Brain microvascular endothelial cell (primary cell): ENCODE data around the gene SPIRE1.
"Not testable (repeated sequence)": the region's sequence is repeated elsewhere in the genome, so short reads cannot be mapped to it uniquely, and the experiment has no call there.

ENCODE experiments used
- DNase-seq: peaks from one replicate; pipeline ENCODE4 v3.0.0-alpha.2; 2020
- H3K27ac ChIP-seq: fragments of 250-450 bp; sonication (Bioruptor Pico); 2 replicates; pipeline ENCODE4 v1.5.1; 2020; ENCODE audit warnings: mild to moderate bottlenecking, moderate library complexity
- H3K27me3 ChIP-seq: fragments of 250-450 bp; sonication (Bioruptor Pico); replicated peaks from 2 replicates; pipeline ENCODE4 v1.5.1; 2020; ENCODE audit warnings: mild to moderate bottlenecking
- H3K36me3 ChIP-seq: fragments of 250-450 bp; sonication (Bioruptor Pico); replicated peaks from 2 replicates; pipeline ENCODE4 v1.5.1; 2020; ENCODE audit warnings: mild to moderate bottlenecking
- H3K4me3 ChIP-seq: 2 replicates; pipeline ENCODE4 v1.5.1; 2011; ENCODE audit warnings: low read depth, mild to moderate bottlenecking, control low read depth, low read length, moderate library complexity
- CTCF ChIP-seq: IDR thresholded peaks from 2 replicates; pipeline ENCODE4 v1.5.1; 2011; ENCODE audit warnings: low read depth, mild to moderate bottlenecking, moderate library complexity, low read length, control low read depth, inconsistent platforms; ENCODE audit errors: missing control alignments
- in situ Hi-C: cut with HindIII; loops from 2 replicates; pipeline ENCODE4 v1.10.0; 2017; ENCODE audit warnings: low sequenced_read_pairs, low pct_ligation_motif_present

The SPIRE1 gene

GRCh38 chr18:12491611-12492435, 166.1 kb downstream of the SPIRE1 start:
- Histone ChIP-seq H3K27ac (no peak overlapping the region), H3K27me3 (no peaks in the 10 kb centered on the region), H3K4me3 (no peak overlapping the region), H3K36me3 (peaks cover 5% of the 10 kb centered on the region)
- no peak for DNase-seq
- no peak for TF ChIP-seq CTCF
- in situ Hi-C loops, result no loop called here

- in situ Hi-C loops, result no loop called here
- H3K36me3 ChIP-seq, result peaks cover 4% of the 10 kb centered on the region
- H3K4me3 ChIP-seq, result no peak overlapping the region
- TF ChIP-seq CTCF, result no peak
- no peak for DNase-seq
- no peak overlapping the region for H3K27ac ChIP-seq
- H3K27me3 ChIP-seq, result no peaks in the 10 kb centered on the region
Measured at GRCh38 chr18:12485479-12486105, 172.3 kb downstream of the SPIRE1 start.

- DNase-seq, H3K4me3 ChIP-seq, H3K27ac ChIP-seq, H3K27me3 ChIP-seq, in situ Hi-C loops: not testable (repeated sequence)
- H3K36me3 ChIP-seq, result peaks cover 21% of the 10 kb centered on the region
Measured at GRCh38 chr18:12481915-12482314, 176.0 kb downstream of the SPIRE1 start.

GRCh38 chr18:12479982-12480381, 177.9 kb downstream of the SPIRE1 start:
- no peak for DNase-seq
- no peak for TF ChIP-seq CTCF
- H3K27ac ChIP-seq, result no peak overlapping the region

GRCh38 chr18:12479536-12479935, 178.4 kb downstream of the SPIRE1 start:
- no peak for TF ChIP-seq CTCF
- H3K36me3 ChIP-seq, result peaks cover 21% of the 10 kb centered on the region

More at GRCh38 chr18:12479982-12480381, 177.9 kb downstream of the SPIRE1 start:
- H3K4me3 ChIP-seq, result no peak overlapping the region
- no peaks in the 10 kb centered on the region for H3K27me3 ChIP-seq
- in situ Hi-C loops, result no loop called here
- peaks cover 21% of the 10 kb centered on the region for H3K36me3 ChIP-seq

GRCh38 chr18:12478269-12479047, 179.4 kb downstream of the SPIRE1 start:
- H3K36me3 ChIP-seq, result peaks cover 19% of the 10 kb centered on the region
- peak; percentile 28 for TF ChIP-seq CTCF
- DNase-seq, result no peak
- in situ Hi-C loops, result no loop called here
- H3K4me3 ChIP-seq, result no peak overlapping the region
- H3K27me3 ChIP-seq, result no peaks in the 10 kb centered on the region
- no peak overlapping the region for H3K27ac ChIP-seq

More at GRCh38 chr18:12479536-12479935, 178.4 kb downstream of the SPIRE1 start:
- in situ Hi-C loops, result no loop called here
- DNase-seq, result no peak
- no peak overlapping the region for H3K4me3 ChIP-seq
- H3K27me3 ChIP-seq, result no peaks in the 10 kb centered on the region
- no peak overlapping the region for H3K27ac ChIP-seq
